ENCODE results near the gene SLC2A4.

Gene SLC2A4

GRCh38 chr17:7314719-7315569, 33.4 kb downstream of the SLC2A4 start, which contains the start of gene GPS2:
Gene GPS2 (minus strand): TSS chr17:7315360. CDS start chr17:7315052, 308 bp downstream.
- peak; percentile 97 for DNase-seq (ENCODE audit: low spot score)
- in situ Hi-C loops (cut with MboI; ENCODE audit: low sequenced_read_pairs, unreplicated experiment), result no loop called here
- no peak for TF ChIP-seq CTCF (IDR thresholded peaks at IDR 0.05; ENCODE audit: borderline replicate concordance, control extremely low read depth, extremely low read depth, insufficient read depth, missing control alignments)

GRCh38 chr17:7315570-7316235, 34.2 kb downstream of the SLC2A4 start:
- no peak for DNase-seq (ENCODE audit: low spot score)
- in situ Hi-C loops (cut with MboI; ENCODE audit: low sequenced_read_pairs, unreplicated experiment), result no loop called here

GRCh38 chr17:7317161-7317803, 35.8 kb downstream of the SLC2A4 start:
- DNase-seq (ENCODE audit: low spot score), result no peak
- in situ Hi-C loops (cut with MboI; ENCODE audit: low sequenced_read_pairs, unreplicated experiment), result no loop called here
- no peak for TF ChIP-seq CTCF (IDR thresholded peaks at IDR 0.05; ENCODE audit: borderline replicate concordance, control extremely low read depth, extremely low read depth, insufficient read depth, missing control alignments)

More at GRCh38 chr17:7315570-7316235, 34.2 kb downstream of the SLC2A4 start:
- TF ChIP-seq CTCF (IDR thresholded peaks at IDR 0.05; ENCODE audit: borderline replicate concordance, control extremely low read depth, extremely low read depth, insufficient read depth, missing control alignments), result no peak

- TF ChIP-seq CTCF (IDR thresholded peaks at IDR 0.05; ENCODE audit: borderline replicate concordance, control extremely low read depth, extremely low read depth, insufficient read depth, missing control alignments), result no peak
- in situ Hi-C loops (cut with MboI; ENCODE audit: low sequenced_read_pairs, unreplicated experiment), result no loop called here
These were observed 36.8 kb downstream of the SLC2A4 start for GRCh38 chr17:7318121-7318860.

GRCh38 chr17:7321466-7321865, 39.9 kb downstream of the SLC2A4 start:
- no peak for TF ChIP-seq CTCF (IDR thresholded peaks at IDR 0.05; ENCODE audit: borderline replicate concordance, control extremely low read depth, extremely low read depth, insufficient read depth, missing control alignments)
- in situ Hi-C loops (cut with MboI; ENCODE audit: low sequenced_read_pairs, unreplicated experiment), result no loop called here

More at GRCh38 chr17:7318121-7318860, 36.8 kb downstream of the SLC2A4 start:
- no peak for DNase-seq (ENCODE audit: low spot score)

More at GRCh38 chr17:7321466-7321865, 39.9 kb downstream of the SLC2A4 start:
- no peak for DNase-seq (ENCODE audit: low spot score)

Data from GM13976 (cell line).